Liver (tissue), 3 donors: Measurements from ENCODE around the gene SAMD5.

ENCODE experiments used
- CTCF ChIP-seq: fragments of 150-350 bp; IDR thresholded peaks from 2 replicates; pipeline ENCODE4 v1.5.1; 2017; ENCODE audit warnings: improper control_type of control experiment, low read depth, low read length; ENCODE audit not compliant: missing input control
- HNF4A ChIP-seq, 2 donors: conservative IDR thresholded peaks; 2 replicates each; pipeline ENCODE4 v1.6.1; 2016; ENCODE audit warnings: antibody characterized with exemption in 2 of 2, mild to moderate bottlenecking in 2 of 2
- TF ChIP-seq, protein P1 (sequence below): IDR thresholded peaks from 2 replicates; pipeline ENCODE4 v1.6.1; 2016; ENCODE audit warnings: antibody characterized with exemption
- donor health status: healthy.
- donor health status: healthy.

GRCh38 chr6:147569788-147570187, 61.3 kb downstream of the SAMD5 start:
- TF ChIP-seq, protein P1, sequence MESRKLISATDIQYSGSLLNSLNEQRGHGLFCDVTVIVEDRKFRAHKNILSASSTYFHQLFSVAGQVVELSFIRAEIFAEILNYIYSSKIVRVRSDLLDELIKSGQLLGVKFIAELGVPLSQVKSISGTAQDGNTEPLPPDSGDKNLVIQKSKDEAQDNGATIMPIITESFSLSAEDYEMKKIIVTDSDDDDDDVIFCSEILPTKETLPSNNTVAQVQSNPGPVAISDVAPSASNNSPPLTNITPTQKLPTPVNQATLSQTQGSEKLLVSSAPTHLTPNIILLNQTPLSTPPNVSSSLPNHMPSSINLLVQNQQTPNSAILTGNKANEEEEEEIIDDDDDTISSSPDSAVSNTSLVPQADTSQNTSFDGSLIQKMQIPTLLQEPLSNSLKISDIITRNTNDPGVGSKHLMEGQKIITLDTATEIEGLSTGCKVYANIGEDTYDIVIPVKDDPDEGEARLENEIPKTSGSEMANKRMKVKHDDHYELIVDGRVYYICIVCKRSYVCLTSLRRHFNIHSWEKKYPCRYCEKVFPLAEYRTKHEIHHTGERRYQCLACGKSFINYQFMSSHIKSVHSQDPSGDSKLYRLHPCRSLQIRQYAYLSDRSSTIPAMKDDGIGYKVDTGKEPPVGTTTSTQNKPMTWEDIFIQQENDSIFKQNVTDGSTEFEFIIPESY, result no peak
- TF ChIP-seq CTCF (no peak), HNF4A (conservative IDR thresholded peaks at IDR 0.05) (no peak)
